ENCODE data around the gene SLC24A3.

- no peak for TF ChIP-seq POLR2AphosphoS5 (IDR thresholded peaks at IDR 0.05)
- TF ChIP-seq CTCF (IDR thresholded peaks at IDR 0.05) = peak in 3 of 4 experiments; percentile 31 to 46 (median 40)
- TF ChIP-seq EP300 (IDR thresholded peaks at IDR 0.05) = no peak
- TF ChIP-seq POLR2A (IDR thresholded peaks at IDR 0.05) = no peak
These were observed 475.8 kb downstream of the SLC24A3 start for GRCh38 chr20:19688031-19688806.

Data from sigmoid colon (tissue), 4 donors.